ENCODE measurements around the gene FLT4.
A peak's percentile ranks its signal among the peaks of the same experiment; 100 is the strongest.

Gene FLT4

DNA sequence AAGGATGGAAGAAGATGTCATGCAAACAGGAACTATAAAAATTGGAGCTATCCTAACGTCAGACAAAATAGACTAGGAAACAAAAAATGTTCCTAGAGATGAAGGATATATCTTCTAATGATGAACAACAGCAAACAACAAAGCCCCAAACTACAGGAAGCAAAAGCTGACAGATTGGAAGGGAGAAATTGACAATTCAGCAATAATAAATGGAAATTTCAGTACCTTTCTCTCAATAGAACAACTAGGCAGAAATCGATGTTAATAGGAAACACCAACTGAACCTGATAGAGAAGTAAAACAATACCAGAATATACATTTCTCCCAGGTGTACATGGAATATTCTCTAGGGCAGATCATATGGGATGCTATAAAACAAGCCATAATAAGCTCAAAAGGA lies 65.7 kb downstream of the FLT4 start:
- in situ Hi-C loops (cut with MboI; ENCODE audit: low pct_unique_long_range_greater_than_20kb, low sequenced_read_pairs, unreplicated experiment), result no loop called here
- TF ChIP-seq, protein P1, sequence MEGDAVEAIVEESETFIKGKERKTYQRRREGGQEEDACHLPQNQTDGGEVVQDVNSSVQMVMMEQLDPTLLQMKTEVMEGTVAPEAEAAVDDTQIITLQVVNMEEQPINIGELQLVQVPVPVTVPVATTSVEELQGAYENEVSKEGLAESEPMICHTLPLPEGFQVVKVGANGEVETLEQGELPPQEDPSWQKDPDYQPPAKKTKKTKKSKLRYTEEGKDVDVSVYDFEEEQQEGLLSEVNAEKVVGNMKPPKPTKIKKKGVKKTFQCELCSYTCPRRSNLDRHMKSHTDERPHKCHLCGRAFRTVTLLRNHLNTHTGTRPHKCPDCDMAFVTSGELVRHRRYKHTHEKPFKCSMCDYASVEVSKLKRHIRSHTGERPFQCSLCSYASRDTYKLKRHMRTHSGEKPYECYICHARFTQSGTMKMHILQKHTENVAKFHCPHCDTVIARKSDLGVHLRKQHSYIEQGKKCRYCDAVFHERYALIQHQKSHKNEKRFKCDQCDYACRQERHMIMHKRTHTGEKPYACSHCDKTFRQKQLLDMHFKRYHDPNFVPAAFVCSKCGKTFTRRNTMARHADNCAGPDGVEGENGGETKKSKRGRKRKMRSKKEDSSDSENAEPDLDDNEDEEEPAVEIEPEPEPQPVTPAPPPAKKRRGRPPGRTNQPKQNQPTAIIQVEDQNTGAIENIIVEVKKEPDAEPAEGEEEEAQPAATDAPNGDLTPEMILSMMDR (IDR thresholded peaks at IDR 0.05; ENCODE audit: extremely low read depth, insufficient read depth, missing control alignments), result no peak
- no peak for DNase-seq (ENCODE audit: low spot score)

DNA sequence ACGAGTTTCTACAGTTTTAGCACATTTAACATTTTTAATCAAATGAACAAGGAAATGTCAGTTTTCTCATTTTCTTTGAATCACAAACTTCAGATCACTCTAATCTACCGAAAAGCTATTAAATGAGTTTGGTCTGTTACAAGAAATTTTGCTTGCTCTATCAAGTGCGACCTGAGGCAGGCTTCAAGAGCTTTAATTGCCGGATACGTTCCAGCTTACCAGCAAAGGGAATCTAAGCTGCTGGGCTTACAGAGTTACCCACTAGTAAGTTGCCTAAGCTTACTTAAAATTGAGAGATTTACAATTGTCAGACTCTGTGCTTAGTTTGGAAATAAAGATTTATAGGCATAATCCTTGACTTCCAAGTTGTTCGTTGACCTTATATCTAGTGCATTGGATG lies 68.7 kb downstream of the FLT4 start:
- TF ChIP-seq, protein P1 (IDR thresholded peaks at IDR 0.05; ENCODE audit: extremely low read depth, insufficient read depth, missing control alignments), result no peak
- in situ Hi-C loops (cut with MboI; ENCODE audit: low pct_unique_long_range_greater_than_20kb, low sequenced_read_pairs, unreplicated experiment), result no loop called here

DNA sequence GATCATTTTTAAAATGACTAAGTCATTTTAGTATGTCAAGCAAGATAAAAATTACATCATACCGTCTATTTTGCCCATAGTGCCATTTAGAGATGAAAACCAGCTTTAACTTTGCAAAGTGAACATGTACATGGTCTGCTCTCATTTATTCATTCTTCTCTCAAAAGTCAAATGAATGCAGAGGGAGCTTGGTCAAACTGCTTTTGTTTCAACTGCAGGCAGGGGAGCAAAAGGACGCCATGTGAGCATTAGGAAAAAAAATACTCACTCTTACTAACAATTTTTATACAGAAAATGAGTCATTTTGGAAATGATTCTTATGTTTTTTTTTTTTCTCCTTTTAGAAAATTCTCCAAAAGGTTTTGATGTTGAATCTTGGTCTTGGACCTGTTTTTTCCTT lies 73.8 kb downstream of the FLT4 start:
- no peak for DNase-seq (ENCODE audit: low spot score)
- TF ChIP-seq, protein P1 (IDR thresholded peaks at IDR 0.05; ENCODE audit: extremely low read depth, insufficient read depth, missing control alignments), result no peak
- in situ Hi-C loops (cut with MboI; ENCODE audit: low pct_unique_long_range_greater_than_20kb, low sequenced_read_pairs, unreplicated experiment), result no loop called here

More for the DNA sequence above, 68.7 kb downstream of the FLT4 start:
- no peak for DNase-seq (ENCODE audit: low spot score)

DNA sequence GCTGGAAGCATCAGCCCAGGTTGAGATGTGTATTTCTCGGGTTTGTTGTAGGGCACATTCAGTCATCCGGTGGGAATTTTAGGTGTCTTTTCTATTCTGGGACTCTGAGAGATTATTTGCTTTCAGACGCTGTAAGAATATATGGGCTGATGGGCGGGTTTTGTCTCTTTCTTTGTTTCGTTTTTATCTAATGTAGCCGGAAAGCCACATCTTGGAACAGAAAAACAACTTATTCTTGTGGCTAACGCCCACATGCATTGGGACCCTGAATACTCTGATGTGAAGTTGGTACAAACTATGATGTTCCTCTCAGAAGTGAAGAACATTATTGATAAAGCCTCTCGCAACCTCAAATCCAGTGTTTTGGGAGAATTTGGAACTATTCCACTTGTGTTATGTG lies 80.5 kb downstream of the FLT4 start:
- in situ Hi-C loops (cut with MboI; ENCODE audit: low pct_unique_long_range_greater_than_20kb, low sequenced_read_pairs, unreplicated experiment), result no loop called here
- TF ChIP-seq, protein P1 (IDR thresholded peaks at IDR 0.05; ENCODE audit: extremely low read depth, insufficient read depth, missing control alignments), result no peak
- no peak for DNase-seq (ENCODE audit: low spot score)

DNA sequence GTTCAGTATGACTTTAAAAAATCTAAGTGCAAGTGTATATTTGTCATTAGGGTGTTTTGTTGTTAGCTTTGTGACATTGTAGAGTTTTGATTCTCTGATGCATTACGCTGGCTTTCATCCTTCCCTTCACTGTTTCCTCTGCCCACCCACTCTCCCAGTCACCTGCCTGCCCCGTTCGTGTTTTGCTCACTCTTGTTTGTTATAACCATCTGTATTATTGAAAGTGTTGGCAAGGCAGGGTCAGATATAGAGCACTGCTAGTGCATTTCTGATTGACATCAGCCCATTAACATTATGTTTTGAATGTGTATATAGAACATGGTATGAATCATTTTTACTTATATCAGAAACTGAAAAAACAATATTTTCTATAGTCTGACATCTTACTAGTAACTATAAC lies 85.4 kb downstream of the FLT4 start:
- in situ Hi-C loops (cut with MboI; ENCODE audit: low pct_unique_long_range_greater_than_20kb, low sequenced_read_pairs, unreplicated experiment), result no loop called here
- peak; percentile 17 for DNase-seq (ENCODE audit: low spot score)
- TF ChIP-seq, protein P1 (IDR thresholded peaks at IDR 0.05; ENCODE audit: extremely low read depth, insufficient read depth, missing control alignments), result no peak

DNA sequence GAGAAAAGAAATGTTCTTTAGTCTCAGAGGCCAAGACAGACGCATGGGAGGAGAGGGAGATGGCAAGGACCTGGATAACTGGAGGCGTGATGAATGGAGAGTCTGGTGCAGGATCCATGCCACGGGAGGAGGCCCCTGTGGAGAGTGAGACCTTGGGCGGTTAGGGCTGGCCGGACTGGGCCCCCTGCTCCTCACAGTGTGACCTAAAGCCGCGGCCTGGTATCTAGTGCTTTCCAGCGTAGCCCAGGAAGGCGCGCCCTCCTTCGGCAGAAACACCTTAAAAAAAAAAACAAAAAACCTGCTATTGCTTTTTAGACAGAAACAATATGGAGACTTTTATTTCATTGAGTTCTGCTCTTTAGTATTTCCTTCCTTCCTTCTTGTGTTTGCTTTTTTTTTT lies 91.2 kb downstream of the FLT4 start:
- TF ChIP-seq, protein P1 (IDR thresholded peaks at IDR 0.05; ENCODE audit: extremely low read depth, insufficient read depth, missing control alignments), result no peak
- no peak for DNase-seq (ENCODE audit: low spot score)
- in situ Hi-C loops (cut with MboI; ENCODE audit: low pct_unique_long_range_greater_than_20kb, low sequenced_read_pairs, unreplicated experiment), result no loop called here

All from GM13977 (cell line).